T-helper 22 cell (primary cell): Measurements from ENCODE around the gene THRB.

Experiments used
- DNase-seq: peaks from one replicate; pipeline ENCODE4 v3.0.0-alpha.2; 2020; ENCODE audit warnings: low read depth

Gene THRB

DNA sequence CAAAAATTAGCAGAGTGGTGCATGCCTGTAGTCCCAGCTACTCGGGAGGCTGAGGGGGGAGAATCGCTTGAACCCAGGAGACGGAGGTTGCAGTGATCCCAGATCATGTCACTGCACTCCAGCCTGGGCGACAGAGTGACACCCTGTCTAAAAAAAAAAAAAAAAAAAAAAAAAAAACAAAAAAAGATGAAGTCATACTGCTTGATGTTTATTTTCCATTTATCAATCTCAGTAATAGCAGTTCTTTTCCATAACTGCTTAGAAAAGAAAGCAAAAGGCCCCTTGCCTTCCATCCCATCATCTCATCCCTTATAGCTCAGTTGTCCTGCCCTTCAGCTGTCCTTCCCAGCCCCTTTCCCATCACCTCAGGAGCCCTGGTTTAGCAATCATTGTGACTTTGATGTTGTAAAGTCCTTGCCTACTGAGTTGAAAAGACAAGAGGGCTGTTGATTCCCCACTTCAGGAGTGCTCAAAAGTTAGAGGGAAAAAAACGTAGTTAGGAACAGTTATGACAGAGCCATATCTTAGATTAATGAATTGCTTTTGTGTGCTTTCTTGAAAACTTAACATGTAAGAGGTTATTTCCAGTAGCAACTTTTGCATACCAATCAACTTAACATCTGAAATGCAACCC, 18.0 kb upstream of the THRB start:
- DNase-seq: no peak

DNA sequence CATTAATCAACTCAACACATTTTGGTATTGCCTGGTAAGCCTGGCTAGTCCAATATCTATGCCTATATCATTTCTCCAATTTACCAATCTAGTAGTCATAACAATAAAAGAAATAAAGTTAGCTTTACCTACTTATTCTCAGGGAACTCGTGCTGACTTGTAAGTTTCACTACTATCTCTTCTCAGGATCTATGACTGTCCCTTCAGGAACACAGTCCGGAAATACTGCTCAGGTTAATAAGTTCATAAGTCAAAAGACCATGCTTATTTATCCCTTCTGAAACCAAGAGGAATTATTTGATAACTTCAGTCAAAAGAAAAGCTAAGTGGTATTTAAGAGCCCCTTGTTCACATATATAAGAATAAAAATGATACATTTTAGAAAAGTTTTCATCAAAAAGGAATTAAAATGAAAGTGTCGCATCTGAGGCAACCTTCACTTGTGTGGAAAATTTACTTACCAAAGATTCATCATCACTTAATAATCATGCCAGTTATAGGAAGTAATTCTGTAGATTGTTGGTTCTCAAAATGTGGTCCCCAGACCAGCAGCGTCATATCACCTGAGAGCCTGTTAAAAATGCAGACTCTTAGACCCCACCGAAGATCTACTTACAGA, 15.5 kb upstream of the THRB start:
- DNase-seq: no peak

DNA sequence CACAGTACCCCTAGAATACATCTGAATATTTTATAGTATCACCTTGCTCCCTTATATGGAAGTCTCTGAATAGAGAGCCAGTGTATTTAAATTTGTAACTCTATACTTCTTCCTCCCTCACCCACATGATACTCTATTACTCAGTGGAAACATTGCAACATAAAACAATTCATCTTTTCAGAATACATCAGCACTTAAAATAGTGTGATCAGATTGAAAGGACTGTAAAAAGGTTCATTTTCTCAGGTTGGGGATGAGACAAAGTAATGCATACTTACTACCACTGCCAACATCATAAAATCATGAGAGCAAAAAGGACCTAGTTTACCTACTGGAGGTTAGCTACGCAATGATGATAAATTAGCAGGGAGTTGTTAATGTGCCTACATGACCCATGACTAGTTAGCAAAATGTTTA, 13.8 kb upstream of the THRB start:
- DNase-seq: no peak

DNA sequence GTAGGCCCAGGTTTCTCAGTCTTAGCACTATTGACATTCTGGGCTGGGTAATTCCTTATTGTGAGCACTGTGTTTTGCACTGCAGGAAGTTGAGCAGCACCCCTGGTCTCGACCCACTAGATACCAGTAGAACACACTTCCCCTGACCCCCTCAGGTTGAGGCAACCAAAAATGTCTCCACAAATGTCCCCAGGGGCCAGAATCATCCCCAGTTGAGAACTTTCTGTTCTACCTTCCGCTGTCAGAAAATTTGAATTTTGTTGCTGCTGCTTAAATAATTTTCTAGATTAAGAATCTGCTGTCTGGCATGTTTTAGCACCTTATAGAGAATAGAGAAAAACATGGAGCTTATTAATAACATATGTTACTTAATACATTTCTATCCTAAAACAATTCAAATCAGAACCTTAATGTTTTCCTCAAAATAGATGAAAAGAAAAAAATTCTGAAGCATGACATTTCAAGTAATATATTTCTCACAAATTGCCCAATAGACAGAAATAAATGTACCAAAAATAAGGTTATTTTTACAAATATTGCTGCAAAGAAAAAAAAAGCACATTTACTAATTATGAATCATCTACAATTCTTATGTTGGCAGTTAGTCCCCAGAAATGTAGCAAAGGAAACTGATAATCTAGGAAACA, 13.2 kb upstream of the THRB start:
- DNase-seq: no peak

DNA sequence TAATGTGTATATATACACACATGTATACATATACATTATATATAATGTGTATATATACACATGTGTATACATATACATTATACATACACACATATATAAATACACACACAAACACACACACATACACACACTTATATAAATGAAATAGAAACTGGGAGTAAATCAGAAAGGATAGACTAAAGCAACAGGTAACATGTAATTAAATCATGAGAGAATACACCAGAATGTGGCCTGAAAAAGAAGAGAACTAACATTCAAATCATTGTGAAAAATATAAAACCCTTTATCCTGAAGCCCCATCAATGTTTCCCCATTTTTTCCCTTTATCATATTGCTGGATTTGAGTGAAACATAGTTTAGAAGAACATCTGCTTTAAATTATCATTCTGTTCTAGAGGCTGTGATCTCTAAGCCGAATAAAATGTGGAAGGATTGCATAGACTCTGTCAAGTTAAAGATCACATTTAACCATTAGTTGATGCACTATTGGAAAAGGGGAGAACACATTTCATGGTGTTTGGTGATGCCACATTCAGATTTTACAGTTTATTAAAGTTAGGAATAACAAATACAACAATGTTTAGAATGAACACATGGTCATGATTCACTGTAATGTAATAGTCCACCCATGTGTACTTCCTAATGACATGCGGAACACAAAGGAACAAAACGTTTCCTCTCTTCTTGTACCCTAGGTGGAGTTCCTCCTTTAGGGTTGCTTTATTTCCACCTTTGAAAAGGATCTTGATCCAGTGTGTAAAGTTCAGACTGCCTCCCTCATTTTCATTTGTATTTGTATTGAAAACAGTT, 12.5 kb upstream of the THRB start:
- no peak for DNase-seq

DNA sequence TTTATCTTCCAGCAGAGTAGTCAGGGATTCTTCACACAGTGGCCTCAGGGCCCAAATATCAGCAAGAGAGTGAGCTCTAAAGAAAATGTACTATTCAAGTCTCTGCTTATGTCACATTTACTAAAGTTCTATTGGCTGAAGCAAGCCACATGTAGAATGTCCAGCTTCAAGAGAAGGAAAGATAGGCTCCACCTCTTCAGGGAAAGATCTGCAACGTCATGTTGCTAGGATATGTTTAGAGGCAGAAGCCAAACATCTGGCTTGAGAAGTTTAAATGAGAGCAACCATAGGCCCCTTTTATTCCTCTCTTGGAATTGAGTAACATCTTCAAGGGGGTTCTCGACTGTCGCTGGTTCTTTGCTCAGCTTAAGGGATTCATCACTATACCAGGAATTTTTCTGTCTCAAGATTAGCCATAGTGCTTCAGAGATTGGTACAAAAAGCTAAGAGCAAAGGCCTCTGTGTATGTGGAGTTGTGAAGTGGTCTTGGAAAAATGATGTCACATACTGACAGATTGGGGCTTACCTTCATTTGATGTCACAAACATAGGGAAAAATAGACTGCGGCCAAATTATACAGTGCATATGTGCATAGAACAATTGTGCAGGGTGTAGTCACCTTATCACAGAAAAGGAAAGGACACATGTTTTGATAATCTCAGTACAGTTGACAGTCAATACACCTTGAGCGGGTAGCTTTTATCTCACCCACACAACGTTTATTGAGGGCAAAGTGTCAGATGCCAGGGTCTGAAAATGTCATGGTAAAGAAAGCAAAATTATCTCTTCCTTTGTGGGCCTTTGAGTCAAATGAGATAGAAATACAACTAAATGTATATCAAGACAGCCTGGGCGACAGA, 11.3 kb upstream of the THRB start:
- DNase-seq: no peak

DNA sequence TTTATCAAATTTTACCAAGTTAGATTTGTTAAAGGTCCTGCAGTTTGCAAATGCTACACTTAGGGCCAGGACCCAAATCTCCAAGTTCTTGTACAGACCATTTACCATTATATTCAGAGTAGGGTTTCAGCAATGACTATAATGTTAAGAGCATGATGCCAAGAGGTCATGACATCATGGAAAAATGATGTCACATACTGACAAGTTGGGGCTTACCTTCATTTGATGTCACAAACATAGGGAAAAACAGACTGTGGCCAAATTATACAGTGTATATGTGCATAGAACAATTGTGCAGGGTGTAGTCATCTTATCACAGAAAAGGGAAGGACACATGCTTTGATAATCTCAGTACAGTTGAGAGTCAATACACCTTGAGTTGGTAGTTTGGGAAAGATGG, 10.1 kb upstream of the THRB start:
- no peak for DNase-seq

DNA sequence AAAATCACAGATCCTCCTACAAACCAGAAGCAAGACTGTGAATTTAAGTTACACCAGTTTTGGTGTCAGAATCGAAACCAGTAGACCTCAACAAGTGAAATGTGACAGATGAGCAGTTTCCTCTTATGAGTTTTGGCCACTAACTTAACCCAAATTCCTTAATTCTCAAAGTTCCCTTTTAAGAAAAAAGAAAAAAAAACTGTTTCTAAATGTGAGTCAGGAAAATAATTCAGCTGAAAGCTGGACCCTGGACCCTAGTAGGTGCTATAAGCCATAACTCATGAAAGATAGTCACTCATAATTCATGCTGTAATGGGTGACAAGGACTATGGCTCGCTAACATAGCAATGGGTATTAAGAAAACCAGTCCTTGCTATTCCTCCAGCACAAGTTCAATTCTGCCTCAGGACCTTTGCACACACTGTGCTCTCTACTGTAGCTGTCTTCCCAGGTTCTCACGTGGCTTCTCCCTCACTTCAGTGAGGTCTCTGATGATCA, 9.0 kb upstream of the THRB start:
- no peak for DNase-seq

DNA sequence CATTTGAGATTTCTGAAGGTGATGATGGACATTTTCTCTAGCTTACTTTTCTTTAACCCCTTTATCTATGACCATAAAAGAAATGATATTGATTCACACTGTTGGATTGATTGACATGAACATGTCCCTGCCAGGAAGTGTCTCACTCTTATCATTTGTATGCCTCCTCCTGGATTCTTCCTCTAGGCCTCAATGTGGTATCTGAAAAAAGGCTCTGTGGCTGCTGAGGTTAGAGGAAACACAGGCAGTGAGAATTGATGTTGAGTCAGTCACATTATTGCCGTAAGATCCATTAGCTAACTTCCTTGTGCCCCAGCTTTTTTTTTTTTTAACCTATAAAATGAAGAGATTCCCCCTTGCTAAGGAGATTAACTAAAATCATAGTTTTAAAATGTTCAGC, 8.0 kb upstream of the THRB start:
- DNase-seq: no peak

DNA sequence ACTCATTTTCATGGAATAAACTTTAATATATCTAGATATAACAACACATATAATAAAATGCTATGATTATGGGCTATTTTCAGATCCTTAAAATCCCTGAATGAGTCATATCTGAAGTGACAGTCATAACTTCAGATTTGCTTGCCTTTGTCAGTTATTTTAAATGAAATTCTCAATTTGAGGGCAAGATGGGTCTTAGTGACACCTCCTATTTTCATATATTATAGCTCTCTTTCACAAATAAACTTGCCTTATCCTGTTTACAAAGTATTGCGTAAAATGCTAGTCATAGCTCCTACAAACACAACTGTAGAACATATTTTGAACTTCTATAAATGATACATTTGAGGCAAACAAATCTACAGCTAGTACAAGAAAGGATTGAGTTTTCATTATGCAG, 6.2 kb upstream of the THRB start:
- no peak for DNase-seq

DNA sequence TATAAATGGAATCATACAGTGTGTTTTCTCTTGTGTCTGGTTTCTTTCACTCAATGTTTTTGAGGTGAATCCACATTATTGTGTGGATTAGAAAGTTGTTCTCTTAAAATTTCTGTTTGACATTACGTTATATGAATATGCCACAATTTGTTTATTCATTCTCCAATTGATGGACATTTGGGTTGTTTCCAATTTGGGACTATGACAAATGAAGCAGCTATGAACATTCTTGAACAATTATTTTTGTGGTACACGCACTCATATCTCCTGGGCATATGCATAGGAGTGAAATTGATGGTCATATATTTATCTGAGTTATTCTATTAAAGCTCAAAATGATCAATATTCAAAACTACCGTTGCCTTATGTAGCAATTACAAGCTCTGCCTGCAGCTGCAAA, 5.3 kb upstream of the THRB start:
- no peak for DNase-seq

DNA sequence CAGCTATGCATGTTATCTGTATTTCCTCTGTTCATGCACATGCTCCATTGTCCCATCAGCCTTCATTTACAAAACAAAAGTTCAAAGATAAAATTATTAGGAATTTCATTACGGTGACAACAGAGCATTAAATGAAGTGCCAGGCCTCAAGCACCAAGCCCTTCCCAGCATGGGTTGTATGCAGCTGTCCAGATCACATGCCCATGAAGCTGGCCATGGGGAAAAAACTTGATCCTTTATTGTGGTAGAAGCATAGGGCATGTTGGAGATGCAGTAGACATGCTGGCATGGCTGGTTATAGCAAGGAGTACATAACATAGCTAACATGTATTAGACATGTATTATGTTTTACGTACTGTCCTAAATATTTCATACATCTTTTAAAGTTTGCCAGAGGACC, 4.1 kb upstream of the THRB start:
- no peak for DNase-seq

DNA sequence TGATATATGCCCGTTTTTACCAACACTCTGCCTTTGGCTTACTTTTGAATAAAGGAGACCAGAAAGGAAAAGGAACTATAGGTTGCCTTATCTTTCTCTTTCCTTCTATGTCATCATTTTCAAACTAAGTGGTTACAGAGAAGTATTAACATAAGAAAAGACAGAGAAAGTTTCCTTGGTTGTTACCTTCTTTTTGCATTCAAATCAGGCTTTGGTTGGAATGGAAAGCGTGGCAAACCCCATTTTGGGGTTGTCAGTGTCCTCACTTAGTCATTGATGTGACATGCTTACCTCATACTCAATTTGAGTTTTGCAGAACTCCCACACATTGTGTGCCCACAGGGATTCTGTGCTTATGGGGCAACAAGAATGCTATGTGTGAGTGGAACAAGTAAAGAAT, 3.7 kb upstream of the THRB start:
- no peak for DNase-seq

DNA sequence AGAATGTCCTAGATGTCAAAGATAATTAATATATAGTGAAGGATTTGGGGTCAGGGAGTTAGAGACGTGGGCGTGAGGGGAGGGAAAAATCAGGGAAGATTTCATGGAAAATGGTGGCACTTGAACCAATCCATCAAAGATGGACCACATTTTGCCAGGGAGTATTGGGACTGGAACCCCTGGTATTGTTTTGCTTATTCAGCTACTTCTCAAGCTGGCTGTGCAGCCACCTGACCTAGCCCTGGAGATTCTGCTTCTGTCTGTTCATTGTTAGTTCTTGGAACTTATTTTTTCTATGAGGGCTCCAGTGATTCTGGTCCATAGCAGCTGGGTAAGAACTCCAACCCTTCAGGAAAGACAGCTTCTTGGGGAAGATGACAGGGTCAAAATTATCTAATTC, 3.3 kb upstream of the THRB start:
- DNase-seq: no peak

DNA sequence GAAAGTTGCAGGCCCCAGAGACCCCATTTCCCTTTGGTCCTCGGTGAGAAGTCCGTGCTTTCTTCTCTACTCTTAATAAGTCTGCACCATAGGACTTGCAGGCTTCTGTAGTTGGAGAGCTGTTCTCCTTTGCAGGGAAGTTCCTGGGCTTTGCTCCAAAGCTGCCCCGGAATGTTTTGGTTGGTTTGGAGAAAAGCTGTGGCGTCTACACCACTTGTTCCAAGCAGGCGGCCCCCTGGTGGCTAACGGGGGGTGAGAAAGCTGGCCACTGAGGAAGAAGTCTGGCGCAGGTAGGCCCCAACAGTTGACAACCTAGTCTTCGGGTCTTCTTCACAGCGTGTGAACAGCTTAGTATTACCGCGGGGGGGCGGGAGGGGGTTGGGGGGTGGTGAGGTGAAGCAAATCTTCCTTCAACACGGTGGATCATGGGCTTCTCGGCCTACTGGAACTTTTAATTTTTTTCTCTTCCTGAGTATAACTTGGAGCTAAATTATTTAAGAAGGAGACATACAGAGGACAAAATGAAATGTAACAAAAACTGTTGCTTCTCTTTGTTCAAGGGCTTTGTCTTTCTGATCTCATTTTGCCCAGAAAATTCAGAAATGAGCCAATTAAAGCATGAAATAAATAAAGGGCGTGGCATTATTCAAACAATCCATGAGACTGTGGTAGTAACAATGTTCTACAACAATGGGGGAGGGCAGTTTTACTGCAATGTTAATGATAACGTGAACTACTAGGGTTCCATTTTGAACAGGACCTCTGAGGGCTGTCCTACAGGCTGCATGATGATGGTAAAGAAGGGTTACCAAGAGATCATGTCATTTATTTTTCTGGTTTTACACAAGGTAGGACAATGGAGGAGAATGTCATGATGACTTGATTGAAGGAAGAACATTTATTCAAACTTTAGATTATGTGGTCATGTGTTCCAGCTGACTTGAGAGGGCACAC, 2.2 kb upstream of the THRB start:
- DNase-seq: no peak

DNA sequence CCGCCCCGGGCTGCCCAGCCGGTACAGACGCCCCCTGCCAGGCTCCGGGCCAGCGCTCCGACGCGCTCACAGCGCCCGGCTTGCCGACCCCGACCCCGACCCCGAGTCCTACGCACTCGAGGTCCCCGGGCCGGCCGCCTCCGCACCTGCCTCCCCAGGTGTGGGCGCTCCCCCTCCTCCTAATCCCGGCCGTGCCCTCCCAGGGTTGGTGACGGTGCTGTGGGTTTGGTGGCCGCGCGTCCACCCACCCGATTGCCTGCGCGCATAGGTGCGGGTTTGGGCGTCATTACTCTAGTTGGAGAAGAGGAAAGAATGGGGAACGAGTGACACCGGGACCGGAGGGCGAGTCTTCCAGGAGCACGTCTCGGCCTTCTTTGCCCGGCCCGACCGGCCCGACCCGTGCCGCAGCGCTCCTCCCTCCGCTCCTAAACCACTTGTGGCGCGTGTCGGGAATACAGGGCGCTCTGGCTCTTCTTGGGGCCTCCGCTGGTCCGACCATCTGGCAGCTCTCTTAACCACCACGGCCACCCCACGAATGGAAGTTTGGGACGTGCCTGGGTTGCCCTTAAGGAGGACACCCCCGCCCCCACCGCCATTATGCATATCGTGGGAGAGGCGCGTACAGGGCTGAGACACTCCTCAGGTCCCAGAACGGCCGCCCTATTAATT, 810 bp upstream of the THRB start:
- DNase-seq: no peak

DNA sequence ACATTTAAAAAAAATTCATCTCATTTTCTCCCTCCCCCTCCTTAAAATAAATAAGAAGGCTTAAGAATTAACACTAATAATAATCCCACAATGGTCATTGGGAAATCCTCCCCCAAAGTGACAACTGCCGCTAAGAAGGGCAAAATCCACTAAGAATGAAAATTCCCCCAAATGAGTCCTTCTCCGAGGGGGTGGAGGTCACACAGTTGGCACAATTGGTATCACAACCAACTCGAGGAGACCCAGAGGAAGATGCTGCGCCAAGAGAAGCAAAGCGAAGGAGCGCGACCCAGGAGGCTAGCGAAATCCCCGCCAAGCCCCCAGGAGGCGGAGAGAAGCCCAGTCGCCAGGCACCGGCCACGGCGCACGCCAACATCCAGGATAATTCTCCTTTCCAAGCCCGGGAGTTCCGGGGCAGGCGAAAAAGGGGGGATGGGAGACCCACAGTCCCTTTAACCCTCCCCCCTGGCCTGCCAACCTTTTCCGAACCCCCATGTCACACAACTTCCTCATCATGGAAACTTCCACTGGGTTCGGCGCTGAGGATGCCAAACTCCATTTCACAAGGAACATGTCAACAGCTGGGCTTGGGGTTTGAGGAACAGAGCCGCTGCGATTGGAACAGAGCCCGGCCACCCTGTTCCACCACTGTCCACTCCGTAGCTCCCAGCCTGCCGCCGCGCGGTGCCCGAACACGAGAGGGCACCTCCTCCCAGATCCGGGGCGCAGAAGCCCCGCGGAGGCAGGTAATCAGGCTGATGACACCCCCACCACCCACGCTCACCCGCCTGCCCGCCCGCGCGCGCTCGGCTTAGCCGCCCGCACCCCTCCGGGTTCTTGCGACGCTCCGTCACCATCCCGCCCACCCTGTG, 668 bp downstream of the THRB start:
- DNase-seq: no peak

DNA sequence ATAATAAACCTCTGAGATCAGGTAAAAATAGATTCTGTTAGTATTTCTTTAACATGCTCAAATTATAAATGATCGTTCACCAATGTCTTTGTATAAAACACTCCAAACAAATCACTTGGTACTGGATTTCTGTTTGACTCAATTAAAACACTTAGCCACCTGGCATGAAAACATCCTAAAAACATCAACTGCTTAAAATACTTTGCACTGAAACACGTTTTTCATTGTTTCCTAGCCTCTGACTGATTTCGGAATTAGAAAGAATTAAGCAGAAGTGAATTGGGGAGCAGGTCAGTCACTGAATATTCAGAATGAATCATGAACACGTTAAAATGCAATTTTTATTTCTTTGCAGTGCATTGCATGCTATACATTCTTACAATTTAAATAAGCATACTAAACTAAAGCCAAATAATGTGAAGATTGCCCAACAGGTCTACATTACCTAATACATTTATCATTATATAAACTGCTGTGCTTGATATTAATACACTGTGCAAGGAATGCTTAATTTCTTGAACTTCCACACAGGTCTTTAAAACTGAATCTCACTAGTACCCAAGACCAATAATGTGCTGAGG, 1.6 kb downstream of the THRB start:
- no peak for DNase-seq

DNA sequence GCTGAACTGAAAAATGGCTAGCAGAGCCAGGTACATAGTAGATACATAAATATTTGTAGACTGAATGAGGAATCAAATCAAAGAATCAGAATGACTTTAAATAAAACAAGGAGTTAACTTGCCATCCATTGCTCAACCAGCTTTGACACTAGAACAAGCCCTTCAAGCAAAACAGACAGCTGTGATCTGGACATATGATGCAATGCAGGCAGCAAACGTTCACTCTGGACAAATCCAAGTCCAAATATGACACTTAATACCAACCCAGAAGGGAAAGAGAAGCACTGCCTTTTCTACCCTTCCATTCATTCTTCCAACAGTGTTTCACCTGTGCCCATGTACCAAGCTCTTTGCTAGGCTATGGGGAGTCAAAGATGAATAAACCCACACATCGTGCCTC, 4.5 kb downstream of the THRB start:
- no peak for DNase-seq
